GM10248 (cell line): ENCODE data around the gene SLC12A4.
"Not testable (repeated sequence)": the region's sequence is repeated elsewhere in the genome, so short reads cannot be mapped to it uniquely, and the experiment has no call there.

Experiments used
- CTCF ChIA-PET: fragments of 300-600 bp; sonication (Branson Sonifier 250); formaldehyde crosslinking; extraction: SDS; loops from one replicate; lab custom pipeline; 2021; ENCODE audit warnings: antibody characterized with exemption; lab: Yijun Ruan, JAX
- POLR2A ChIA-PET: fragments of 350-650 bp; sonication (Branson Sonifier 250); formaldehyde crosslinking; extraction: SDS; loops from one replicate; lab custom pipeline; 2020; ENCODE audit warnings: antibody characterized with exemption; lab: Yijun Ruan, JAX
- DNase-seq: peaks from one replicate; pipeline ENCODE4 v3.0.0; 2012; ENCODE audit errors: extremely low spot score
- CTCF ChIP-seq: IDR thresholded peaks from 2 replicates; pipeline ENCODE4 v1.5.1; 2012; ENCODE audit warnings: mild to moderate bottlenecking, low read depth; ENCODE audit errors: extremely low read depth, missing control alignments, control extremely low read depth

The SLC12A4 gene

GRCh38 chr16:67919622-67920221 is 48.7 kb downstream of the SLC12A4 start:
- no peak for TF ChIP-seq CTCF
- ChIA-PET POLR2A (interaction anchor here (0.5 kb wide), 1 partner anchor 27 kb away, joined by 3 read pairs; the partner anchor contains the start of gene PSKH1), CTCF (interaction anchor here (0.6 to 3.2 kb wide), 13 partner anchors 9 to 247 kb away, joined by 3 to 14 read pairs (median 3); no protein-coding TSS in a partner anchor)
- DNase-seq = no peak

- CTCF ChIA-PET = interaction anchor here (0.8 to 5.2 kb wide), 5 partner anchors 11 to 397 kb away, joined by 3 to 20 read pairs (median 5); no protein-coding TSS in a partner anchor
- POLR2A ChIA-PET = no interaction called here
- DNase-seq = no peak
- no peak for TF ChIP-seq CTCF
Observed at GRCh38 chr16:67917852-67918236, 50.6 kb downstream of the SLC12A4 start.

GRCh38 chr16:67917140-67917851 is 51.1 kb downstream of the SLC12A4 start:
- no peak for TF ChIP-seq CTCF
- ChIA-PET POLR2A (no interaction called here), CTCF (interaction anchor here (1.0 to 5.2 kb wide), 3 partner anchors 34 to 396 kb away, joined by 4 to 20 read pairs (median 5); no protein-coding TSS in a partner anchor)
- no peak for DNase-seq

GRCh38 chr16:67915831-67916723 is 52.4 kb downstream of the SLC12A4 start:
- no peak for TF ChIP-seq CTCF
- POLR2A ChIA-PET = no interaction called here
- CTCF ChIA-PET = interaction anchor here (0.6 to 5.2 kb wide), 4 partner anchors 12 to 100 kb away, joined by 3 to 20 read pairs (median 6); no protein-coding TSS in a partner anchor
- no peak for DNase-seq

- DNase-seq, POLR2A ChIA-PET: not testable (repeated sequence)
- CTCF ChIA-PET = interaction anchor here (0.6 to 5.2 kb wide), 5 partner anchors 13 to 125 kb away, joined by 3 to 20 read pairs (median 5); no protein-coding TSS in a partner anchor
Observed at GRCh38 chr16:67915496-67915769, 53.0 kb downstream of the SLC12A4 start.

GRCh38 chr16:67914758-67915495 is 53.5 kb downstream of the SLC12A4 start:
- TF ChIP-seq CTCF = no peak
- DNase-seq = no peak
- ChIA-PET POLR2A (no interaction called here), CTCF (interaction anchor here (0.6 to 5.2 kb wide), 8 partner anchors 11 to 243 kb away, joined by 3 to 20 read pairs (median 4); no protein-coding TSS in a partner anchor)
